ENCODE results near the gene PTRH1. TPM values are rescaled to one million over a fixed set of nuclear protein-coding genes. Genes with fewer than 3 reads are reported as not detected.

Gene PTRH1
- total and polyA plus RNA-seq, 2 of the 4 experiments (the other 2 are of a cell fraction) = 5.4 to 14.8 TPM

DNA sequence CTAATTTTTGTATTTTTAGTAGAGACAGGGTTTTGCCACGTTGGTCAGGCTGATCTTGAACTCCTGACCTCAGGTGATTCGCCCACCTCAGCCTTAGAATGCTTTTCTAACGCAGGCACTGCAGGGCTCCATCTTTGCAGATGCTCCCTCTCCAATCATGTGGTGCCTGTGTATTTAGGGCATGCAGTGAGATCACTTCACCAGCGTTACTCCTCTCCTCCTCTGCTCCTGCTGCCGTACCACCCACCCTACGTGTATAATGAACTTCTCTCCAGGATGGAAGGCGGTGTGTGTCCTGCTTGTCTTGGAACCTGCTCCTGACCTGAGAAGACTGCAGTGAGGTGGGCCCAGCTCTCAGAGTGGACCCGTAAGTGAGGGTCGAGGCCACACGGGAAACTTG, 22.3 kb downstream of the PTRH1 start:
- POLR2A ChIA-PET (ENCODE audit: unreplicated experiment) = no interaction called here
- no peak overlapping the region for H2AK5ac ChIP-seq (ENCODE audit: low read depth, low read length)
- H2BK120ac ChIP-seq (ENCODE audit: low read depth, low read length) = no peak overlapping the region
- peaks cover 26% of the 10 kb centered on the region for H3K36me3 ChIP-seq (ENCODE audit: control insufficient read depth, insufficient read depth, low read length)
- H3K27me3 ChIP-seq (ENCODE audit: control insufficient read depth, insufficient read depth, low read length) = no peaks in the 10 kb centered on the region
- WGBS, 2 experiments (ENCODE audit: extremely low coverage in 2 of 2, insufficient read length in 1 of 2) = 100% methylated on average over 1 of the region's 10 CpGs; no CpG with 5 or more reads in 1 of the 2 experiments
- H3K9ac ChIP-seq (ENCODE audit: low read depth, low read length) = no peak overlapping the region
- H3K56ac ChIP-seq (ENCODE audit: extremely low read depth, insufficient read depth, low read length) = no peak overlapping the region
- no TSS peak for BruUV-seq (replicated peaks)
- no peaks in the 10 kb centered on the region for H3K79me1 ChIP-seq (ENCODE audit: low read depth in 1 of 2, low read length in 2 of 2)
- in situ Hi-C loops (cut with MboI; ENCODE audit: low sequenced_read_pairs) = no loop called here
- no peak overlapping the region for H3K23ac ChIP-seq (ENCODE audit: low read depth, low read length)
- no peak overlapping the region for H4K5ac ChIP-seq (ENCODE audit: low read depth, low read length)
- H3K9me1 ChIP-seq (ENCODE audit: insufficient read depth, low read length) = peaks cover 5% of the 10 kb centered on the region; the same call in 1 of the 2 replicates
- dilution Hi-C loops (cut with HindIII; ENCODE audit: low sequenced_read_pairs, unreplicated experiment) = no loop called here
- H2BK5ac ChIP-seq (ENCODE audit: low read depth, low read length, poor library complexity, severe bottlenecking) = no peak overlapping the region
- intact Hi-C loops (cut with micrococcal nuclease) = no loop called here
- H3K4me1 ChIP-seq (ENCODE audit: control insufficient read depth, insufficient read depth, low read length) = no peaks in the 10 kb centered on the region
- no peak overlapping the region for H3K4me3 ChIP-seq (ENCODE audit: insufficient read depth, low read depth, low read length)
- H3K14ac ChIP-seq (replicated peaks; ENCODE audit: low read depth, low read length) = no peak overlapping the region
- no peak overlapping the region for H2AK9ac ChIP-seq (replicated peaks; ENCODE audit: low read depth, low read length, poor library complexity)
- CTCF ChIA-PET = no interaction called here
- H4K8ac ChIP-seq (ENCODE audit: low read depth in 2 of 2, low read length in 2 of 2) = no peak overlapping the region
- no peaks in the 10 kb centered on the region for H4K20me1 ChIP-seq (ENCODE audit: insufficient read depth, low read length)
- H4K91ac ChIP-seq (ENCODE audit: insufficient read depth, low read depth, low read length) = no peak overlapping the region
- no peak overlapping the region for H2AFZ ChIP-seq (replicated peaks; ENCODE audit: low read length, poor library complexity)
- ATAC-seq (ENCODE audit: low read depth) = no peak
- H3K18ac ChIP-seq (ENCODE audit: low read depth, low read length) = no peak overlapping the region
- DNase-seq = no peak
- H3K4ac ChIP-seq (ENCODE audit: low read depth, low read length) = no peak overlapping the region
- no peak overlapping the region for H3K27ac ChIP-seq (ENCODE audit: insufficient read depth, low read length)
- H3K4me2 ChIP-seq (ENCODE audit: low read depth, low read length) = no peak overlapping the region
- no peak overlapping the region for H2BK15ac ChIP-seq (ENCODE audit: low read depth, low read length)
- TF ChIP-seq SMC3 (IDR thresholded peaks at IDR 0.05; ENCODE audit: low read depth, low read length) (no peak), RAD21 (IDR thresholded peaks at IDR 0.05; ENCODE audit: low read length) (no peak), NFE2L2 (IDR thresholded peaks at IDR 0.05; ENCODE audit: low read depth, low read length) (no peak), RCOR1 (IDR thresholded peaks at IDR 0.05; ENCODE audit: insufficient replicate concordance, low read length) (no peak), FOS (IDR thresholded peaks at IDR 0.05; ENCODE audit: low read depth, low read length) (no peak), CHD1 (IDR thresholded peaks at IDR 0.05; ENCODE audit: low read depth, low read length) (no peak), MAFK (IDR thresholded peaks at IDR 0.05; ENCODE audit: low read depth, low read length) (no peak), CEBPB (IDR thresholded peaks at IDR 0.05; ENCODE audit: low read depth, low read length) (no peak), MAZ (IDR thresholded peaks at IDR 0.05; ENCODE audit: borderline replicate concordance, low read depth, low read length) (no peak), RFX5 (IDR thresholded peaks at IDR 0.05; ENCODE audit: low read depth, low read length) (no peak), BHLHE40 (IDR thresholded peaks at IDR 0.05; ENCODE audit: low read depth, low read length) (no peak), MXI1 (IDR thresholded peaks at IDR 0.05; ENCODE audit: borderline replicate concordance, low read depth, low read length) (no peak)
- TF ChIP-seq, protein P1, sequence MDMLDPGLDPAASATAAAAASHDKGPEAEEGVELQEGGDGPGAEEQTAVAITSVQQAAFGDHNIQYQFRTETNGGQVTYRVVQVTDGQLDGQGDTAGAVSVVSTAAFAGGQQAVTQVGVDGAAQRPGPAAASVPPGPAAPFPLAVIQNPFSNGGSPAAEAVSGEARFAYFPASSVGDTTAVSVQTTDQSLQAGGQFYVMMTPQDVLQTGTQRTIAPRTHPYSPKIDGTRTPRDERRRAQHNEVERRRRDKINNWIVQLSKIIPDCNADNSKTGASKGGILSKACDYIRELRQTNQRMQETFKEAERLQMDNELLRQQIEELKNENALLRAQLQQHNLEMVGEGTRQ (IDR thresholded peaks at IDR 0.05; ENCODE audit: low read depth, low read length) = no peak
- TF ChIP-seq, protein P2, sequence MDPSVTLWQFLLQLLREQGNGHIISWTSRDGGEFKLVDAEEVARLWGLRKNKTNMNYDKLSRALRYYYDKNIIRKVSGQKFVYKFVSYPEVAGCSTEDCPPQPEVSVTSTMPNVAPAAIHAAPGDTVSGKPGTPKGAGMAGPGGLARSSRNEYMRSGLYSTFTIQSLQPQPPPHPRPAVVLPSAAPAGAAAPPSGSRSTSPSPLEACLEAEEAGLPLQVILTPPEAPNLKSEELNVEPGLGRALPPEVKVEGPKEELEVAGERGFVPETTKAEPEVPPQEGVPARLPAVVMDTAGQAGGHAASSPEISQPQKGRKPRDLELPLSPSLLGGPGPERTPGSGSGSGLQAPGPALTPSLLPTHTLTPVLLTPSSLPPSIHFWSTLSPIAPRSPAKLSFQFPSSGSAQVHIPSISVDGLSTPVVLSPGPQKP (IDR thresholded peaks at IDR 0.05; ENCODE audit: borderline replicate concordance, low read depth, low read length) = no peak
- no peak overlapping the region for H2BK20ac ChIP-seq (ENCODE audit: low read depth, low read length)
- H3K9me3 ChIP-seq (ENCODE audit: control insufficient read depth, insufficient read depth, low read length) = no peaks in the 10 kb centered on the region

Data from IMR-90 (cell line).